Measurements from ENCODE around the gene FRAS1. TPM values are rescaled to one million over a fixed set of nuclear protein-coding genes. Genes with fewer than 3 reads are reported as not detected.

FRAS1 gene
- total and polyA plus RNA-seq, 9 of the 15 experiments (the other 6 are each of a cell fraction or from before 2014, with no cell fraction given): under 0.01 to 0.11 (median 0.04) TPM; not detected in 2

GRCh38 chr4:78542373-78542772, 485.2 kb downstream of the FRAS1 start:
- POLR2A ChIA-PET: no interaction called here
- no TSS peak for BruUV-seq (replicated peaks)
- intact Hi-C loops (cut with micrococcal nuclease): no loop called here
- TF ChIP-seq HMGXB4 (CRISPR knock-in tag; IDR thresholded peaks at IDR 0.05): no peak
- no peak for TF ChIP-seq ZKSCAN8 (CRISPR knock-in tag; IDR thresholded peaks at IDR 0.05)
- no peak for TF ChIP-seq LCOR (CRISPR knock-in tag; IDR thresholded peaks at IDR 0.05)
- TF ChIP-seq AFF1 (IDR thresholded peaks at IDR 0.05; ENCODE audit: low read depth in 1 of 2, partially characterized antibody in 2 of 2): no peak
- TF ChIP-seq FOSL1 (tag; conservative IDR thresholded peaks at IDR 0.05): no peak
- no peak for TF ChIP-seq KHSRP (IDR thresholded peaks at IDR 0.05)
- CTCF ChIA-PET (ENCODE audit: low intra/inter-chr PET ratio): interaction anchor here (0.6 kb wide), 1 partner anchor 18 kb away, joined by 3 read pairs; no protein-coding TSS in a partner anchor
- Histone ChIP-seq H3K9ac (ENCODE audit: insufficient read depth in 1 of 2, low read depth in 2 of 2, low read length in 2 of 2) (no peak overlapping the region), H3K79me2 (ENCODE audit: control insufficient read depth, insufficient read depth, low read length) (no peaks in the 10 kb centered on the region), H3K36me3 (ENCODE audit: control insufficient read depth, insufficient read depth, low read length) (no peaks in the 10 kb centered on the region), H3K9me3 (replicated peaks; ENCODE audit: control insufficient read depth, insufficient read depth, low read depth, low read length) (no peaks in the 10 kb centered on the region), H3K27me3 (ENCODE audit: control insufficient read depth in 2 of 2, insufficient read depth in 2 of 2, low read length in 2 of 2) (peaks cover 5 to 6% of the 10 kb centered on the region in 2 experiments; a peak in 4 of 5 replicates), H3K9me1 (ENCODE audit: control insufficient read depth, insufficient read depth, low read length) (no peaks in the 10 kb centered on the region), H3K27ac (ENCODE audit: extremely low read depth, low read depth, low read length) (no peak overlapping the region), H2AFZ (ENCODE audit: low read depth, low read length) (no peak overlapping the region), H3K4me1 (replicated peaks in 1 of 2; ENCODE audit: control insufficient read depth in 2 of 2, insufficient read depth in 2 of 2, low read length in 2 of 2) (no peaks in the 10 kb centered on the region; a peak in 1 of 5 replicates), H3K4me3 (no peak overlapping the region), H4K20me1 (replicated peaks; ENCODE audit: control insufficient read depth, insufficient read depth, low read length) (no peaks in the 10 kb centered on the region), H3K4me2 (ENCODE audit: insufficient read depth, low read length) (no peak overlapping the region)
- no peak for DNase-seq (ENCODE audit: extremely low read depth in 1 of 4, low spot score in 3 of 4)
- WGBS (ENCODE audit: insufficient coverage, low coverage, missing lambda C conversion rate): 30% methylated on average over 5 of the region's 5 CpGs
- peak; percentile 11 for FAIRE-seq
- in situ Hi-C loops (cut with MboI): no loop called here
- ATAC-seq: no peak
